ENCODE measurements around the gene PIM2.

- TF ChIP-seq, protein P1, sequence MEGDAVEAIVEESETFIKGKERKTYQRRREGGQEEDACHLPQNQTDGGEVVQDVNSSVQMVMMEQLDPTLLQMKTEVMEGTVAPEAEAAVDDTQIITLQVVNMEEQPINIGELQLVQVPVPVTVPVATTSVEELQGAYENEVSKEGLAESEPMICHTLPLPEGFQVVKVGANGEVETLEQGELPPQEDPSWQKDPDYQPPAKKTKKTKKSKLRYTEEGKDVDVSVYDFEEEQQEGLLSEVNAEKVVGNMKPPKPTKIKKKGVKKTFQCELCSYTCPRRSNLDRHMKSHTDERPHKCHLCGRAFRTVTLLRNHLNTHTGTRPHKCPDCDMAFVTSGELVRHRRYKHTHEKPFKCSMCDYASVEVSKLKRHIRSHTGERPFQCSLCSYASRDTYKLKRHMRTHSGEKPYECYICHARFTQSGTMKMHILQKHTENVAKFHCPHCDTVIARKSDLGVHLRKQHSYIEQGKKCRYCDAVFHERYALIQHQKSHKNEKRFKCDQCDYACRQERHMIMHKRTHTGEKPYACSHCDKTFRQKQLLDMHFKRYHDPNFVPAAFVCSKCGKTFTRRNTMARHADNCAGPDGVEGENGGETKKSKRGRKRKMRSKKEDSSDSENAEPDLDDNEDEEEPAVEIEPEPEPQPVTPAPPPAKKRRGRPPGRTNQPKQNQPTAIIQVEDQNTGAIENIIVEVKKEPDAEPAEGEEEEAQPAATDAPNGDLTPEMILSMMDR (IDR thresholded peaks at IDR 0.05), result no peak
- TF ChIP-seq POLR2A (IDR thresholded peaks at IDR 0.05), result no peak
Measured at GRCh38 chrX:48909703-48910294, 9.0 kb downstream of the PIM2 start.
